Measurements from ENCODE around the gene NAA16. TPM values are rescaled to one million over a fixed set of nuclear protein-coding genes. Genes with fewer than 3 reads are reported as not detected.

NAA16 gene
- total RNA-seq, 4 donors from 2014 or later = 13.8 to 22.0 (median 14.9) TPM

DNA sequence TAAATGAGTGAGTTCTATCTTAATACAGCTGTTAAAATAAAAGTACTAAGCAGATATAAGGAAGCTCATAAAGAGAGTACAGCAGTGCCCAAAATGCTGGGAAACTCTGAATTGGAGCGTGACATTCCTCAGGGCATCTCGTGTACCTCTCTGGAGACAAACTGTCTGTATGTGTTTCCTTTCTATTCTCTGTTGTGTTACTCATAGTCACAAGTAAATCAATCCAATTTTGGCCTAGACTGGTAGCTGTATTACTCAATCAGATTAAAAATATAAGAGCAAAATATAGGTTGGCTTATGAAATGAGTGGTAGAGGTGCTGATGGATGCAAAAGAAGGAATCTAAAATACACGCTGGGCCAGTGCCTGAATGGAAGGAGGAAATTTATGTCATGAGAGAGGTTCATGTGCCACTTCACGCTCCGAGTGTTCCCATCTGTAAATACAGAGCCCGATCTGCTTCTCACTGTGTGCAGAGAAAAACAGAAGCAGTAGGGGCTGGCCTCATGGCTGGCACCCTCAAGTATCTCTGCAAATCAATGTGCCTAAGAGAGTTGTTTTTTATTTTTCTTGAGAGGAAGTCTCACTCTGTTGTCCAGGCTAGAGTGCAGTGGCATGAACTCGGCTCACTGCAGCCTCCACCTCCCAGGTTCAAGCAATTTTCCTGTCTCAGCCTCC is 87.6 kb downstream of the NAA16 start:
- H3K36me3 ChIP-seq = no peaks in the 10 kb centered on the region
- DNase-seq (ENCODE audit: extremely low spot score) = peak; percentile 37
- no peak overlapping the region for H3K27ac ChIP-seq (replicated peaks in 1 of 4)
- intact Hi-C loops (cut with DNase I) = no loop called here
- H3K27me3 ChIP-seq = no peaks in the 10 kb centered on the region
- no peaks in the 10 kb centered on the region for H3K9me3 ChIP-seq
- TF ChIP-seq POLR2AphosphoS5 (IDR thresholded peaks at IDR 0.05) = no peak
- TF ChIP-seq, protein P1, sequence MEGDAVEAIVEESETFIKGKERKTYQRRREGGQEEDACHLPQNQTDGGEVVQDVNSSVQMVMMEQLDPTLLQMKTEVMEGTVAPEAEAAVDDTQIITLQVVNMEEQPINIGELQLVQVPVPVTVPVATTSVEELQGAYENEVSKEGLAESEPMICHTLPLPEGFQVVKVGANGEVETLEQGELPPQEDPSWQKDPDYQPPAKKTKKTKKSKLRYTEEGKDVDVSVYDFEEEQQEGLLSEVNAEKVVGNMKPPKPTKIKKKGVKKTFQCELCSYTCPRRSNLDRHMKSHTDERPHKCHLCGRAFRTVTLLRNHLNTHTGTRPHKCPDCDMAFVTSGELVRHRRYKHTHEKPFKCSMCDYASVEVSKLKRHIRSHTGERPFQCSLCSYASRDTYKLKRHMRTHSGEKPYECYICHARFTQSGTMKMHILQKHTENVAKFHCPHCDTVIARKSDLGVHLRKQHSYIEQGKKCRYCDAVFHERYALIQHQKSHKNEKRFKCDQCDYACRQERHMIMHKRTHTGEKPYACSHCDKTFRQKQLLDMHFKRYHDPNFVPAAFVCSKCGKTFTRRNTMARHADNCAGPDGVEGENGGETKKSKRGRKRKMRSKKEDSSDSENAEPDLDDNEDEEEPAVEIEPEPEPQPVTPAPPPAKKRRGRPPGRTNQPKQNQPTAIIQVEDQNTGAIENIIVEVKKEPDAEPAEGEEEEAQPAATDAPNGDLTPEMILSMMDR (IDR thresholded peaks at IDR 0.05) = no peak
- TF ChIP-seq EP300 (IDR thresholded peaks at IDR 0.05) = no peak
- no peak for TF ChIP-seq POLR2A (IDR thresholded peaks at IDR 0.05; ENCODE audit: low read depth)
- H3K4me3 ChIP-seq = no peak overlapping the region
- WGBS = 89% methylated on average over 7 of the region's 7 CpGs
- H3K4me1 ChIP-seq = no peaks in the 10 kb centered on the region

DNA sequence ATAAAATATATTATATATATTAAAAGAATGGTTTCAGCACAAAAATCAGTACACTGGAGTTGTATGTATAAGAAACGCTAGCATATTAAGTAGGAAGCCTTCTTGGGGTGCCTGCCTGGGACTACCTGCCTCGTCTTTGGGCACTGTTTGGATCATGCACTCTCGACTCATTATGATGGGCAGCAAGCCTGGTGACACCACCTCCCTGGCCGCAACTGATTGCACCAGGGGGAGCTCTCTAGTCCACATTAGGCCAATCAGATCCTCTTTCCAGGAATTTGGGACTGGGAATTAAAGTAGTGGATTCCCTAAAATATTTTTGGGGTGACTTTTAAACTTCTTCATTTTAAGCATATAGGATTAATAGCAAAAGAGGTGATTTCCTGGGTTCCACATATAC is 90.3 kb downstream of the NAA16 start:
- TF ChIP-seq, protein P1 (IDR thresholded peaks at IDR 0.05) = no peak
- TF ChIP-seq EP300 (IDR thresholded peaks at IDR 0.05) (no peak), POLR2AphosphoS5 (IDR thresholded peaks at IDR 0.05) (no peak), POLR2A (IDR thresholded peaks at IDR 0.05; ENCODE audit: low read depth) (no peak)
- Histone ChIP-seq H3K4me1 (no peaks in the 10 kb centered on the region), H3K36me3 (no peaks in the 10 kb centered on the region), H3K27me3 (no peaks in the 10 kb centered on the region), H3K27ac (replicated peaks in 1 of 4) (no peak overlapping the region), H3K4me3 (no peak overlapping the region), H3K9me3 (no peaks in the 10 kb centered on the region)
- WGBS = 87% methylated on average over 4 of the region's 4 CpGs
- intact Hi-C loops (cut with DNase I) = no loop called here
- DNase-seq (ENCODE audit: extremely low spot score) = peak; percentile 89

- intact Hi-C loops (cut with DNase I) = no loop called here
- no peaks in the 10 kb centered on the region for H3K27me3 ChIP-seq
- WGBS = 84% methylated on average over 11 of the region's 14 CpGs
Measured at GRCh38 chr13:41402691-41403511, 91.8 kb downstream of the NAA16 start.

GRCh38 chr13:41403983-41404382 is 92.9 kb downstream of the NAA16 start:
- no peaks in the 10 kb centered on the region for H3K36me3 ChIP-seq
- intact Hi-C loops (cut with DNase I) = no loop called here
- no peaks in the 10 kb centered on the region for H3K27me3 ChIP-seq
- H3K4me1 ChIP-seq = no peaks in the 10 kb centered on the region
- H3K9me3 ChIP-seq = no peaks in the 10 kb centered on the region
- DNase-seq (ENCODE audit: extremely low spot score) = peak; percentile 21
- no peak overlapping the region for H3K27ac ChIP-seq (replicated peaks in 1 of 4)
- no peak overlapping the region for H3K4me3 ChIP-seq
- TF ChIP-seq EP300 (IDR thresholded peaks at IDR 0.05) (no peak), POLR2A (IDR thresholded peaks at IDR 0.05; ENCODE audit: low read depth) (no peak), POLR2AphosphoS5 (IDR thresholded peaks at IDR 0.05) (no peak)
- TF ChIP-seq, protein P1 (IDR thresholded peaks at IDR 0.05) = no peak
- WGBS = 95% methylated on average over 4 of the region's 4 CpGs

More at GRCh38 chr13:41402691-41403511, 91.8 kb downstream of the NAA16 start:
- Histone ChIP-seq H3K4me1 (no peaks in the 10 kb centered on the region), H3K27ac (replicated peaks in 1 of 4) (no peak overlapping the region), H3K4me3 (no peak overlapping the region), H3K36me3 (no peaks in the 10 kb centered on the region), H3K9me3 (no peaks in the 10 kb centered on the region)
- peak; percentile 78 for DNase-seq (ENCODE audit: extremely low spot score)
- TF ChIP-seq POLR2A (IDR thresholded peaks at IDR 0.05; ENCODE audit: low read depth) = no peak
- TF ChIP-seq, protein P1 (IDR thresholded peaks at IDR 0.05) = no peak
